ENCODE measurements around the gene MBP.

The MBP gene

GRCh38 chr18:77113361-77114151 lies 19.0 kb downstream of the MBP start:
- no peak for DNase-seq

- DNase-seq = no peak
Observed at GRCh38 chr18:77112747-77113092, 19.9 kb downstream of the MBP start.

GRCh38 chr18:77111951-77112746 lies 20.4 kb downstream of the MBP start:
- DNase-seq = no peak

GRCh38 chr18:77111449-77111848 lies 21.1 kb downstream of the MBP start:
- no peak for DNase-seq

- no peak for DNase-seq
Observed at GRCh38 chr18:77110936-77111335, 21.6 kb downstream of the MBP start.

- DNase-seq = no peak
Observed at GRCh38 chr18:77110400-77110799, 22.2 kb downstream of the MBP start.

GRCh38 chr18:77109648-77110019 lies 22.9 kb downstream of the MBP start:
- no peak for DNase-seq

GRCh38 chr18:77108821-77109647 lies 23.5 kb downstream of the MBP start:
- DNase-seq = no peak

- DNase-seq = no peak
Observed at GRCh38 chr18:77108001-77108692, 24.4 kb downstream of the MBP start.

- DNase-seq = no peak
Observed at GRCh38 chr18:77107292-77107691, 25.3 kb downstream of the MBP start.

GRCh38 chr18:77106331-77106730 lies 26.3 kb downstream of the MBP start:
- peak; percentile 58 for DNase-seq

- DNase-seq = no peak
Observed at GRCh38 chr18:77105680-77106079, 26.9 kb downstream of the MBP start.

- DNase-seq = no peak
Observed at GRCh38 chr18:77105028-77105427, 27.6 kb downstream of the MBP start.

- DNase-seq = no peak
Observed at GRCh38 chr18:77103991-77104531, 28.5 kb downstream of the MBP start.

GRCh38 chr18:77103187-77103850 lies 29.3 kb downstream of the MBP start:
- no peak for DNase-seq

GRCh38 chr18:77102259-77103040 lies 30.1 kb downstream of the MBP start:
- DNase-seq = no peak

- peak; percentile 58 for DNase-seq
Observed at GRCh38 chr18:77101410-77102258, 30.9 kb downstream of the MBP start.

GRCh38 chr18:77100751-77101355 lies 31.7 kb downstream of the MBP start:
- DNase-seq = no peak

- DNase-seq = no peak
Observed at GRCh38 chr18:77099485-77100370, 32.9 kb downstream of the MBP start.
